GM12875 (cell line): ENCODE data around the gene BPIFB2.

Experiments used
- H3K4me3 ChIP-seq: one replicate; pipeline ENCODE4 v1.5.1; 2011; ENCODE audit warnings: low read depth, low read length, control low read depth
- TF ChIP-seq, protein P1 (sequence below): IDR thresholded peaks from 2 replicates; pipeline ENCODE4 v1.5.1; 2011; ENCODE audit warnings: low read depth, mild to moderate bottlenecking, control low read depth, inconsistent platforms, low read length, moderate library complexity, borderline replicate concordance; ENCODE audit not compliant: insufficient read depth

BPIFB2 gene

GRCh38 chr20:33054381-33054780 lies 46.9 kb downstream of the BPIFB2 start:
- TF ChIP-seq, protein P1, sequence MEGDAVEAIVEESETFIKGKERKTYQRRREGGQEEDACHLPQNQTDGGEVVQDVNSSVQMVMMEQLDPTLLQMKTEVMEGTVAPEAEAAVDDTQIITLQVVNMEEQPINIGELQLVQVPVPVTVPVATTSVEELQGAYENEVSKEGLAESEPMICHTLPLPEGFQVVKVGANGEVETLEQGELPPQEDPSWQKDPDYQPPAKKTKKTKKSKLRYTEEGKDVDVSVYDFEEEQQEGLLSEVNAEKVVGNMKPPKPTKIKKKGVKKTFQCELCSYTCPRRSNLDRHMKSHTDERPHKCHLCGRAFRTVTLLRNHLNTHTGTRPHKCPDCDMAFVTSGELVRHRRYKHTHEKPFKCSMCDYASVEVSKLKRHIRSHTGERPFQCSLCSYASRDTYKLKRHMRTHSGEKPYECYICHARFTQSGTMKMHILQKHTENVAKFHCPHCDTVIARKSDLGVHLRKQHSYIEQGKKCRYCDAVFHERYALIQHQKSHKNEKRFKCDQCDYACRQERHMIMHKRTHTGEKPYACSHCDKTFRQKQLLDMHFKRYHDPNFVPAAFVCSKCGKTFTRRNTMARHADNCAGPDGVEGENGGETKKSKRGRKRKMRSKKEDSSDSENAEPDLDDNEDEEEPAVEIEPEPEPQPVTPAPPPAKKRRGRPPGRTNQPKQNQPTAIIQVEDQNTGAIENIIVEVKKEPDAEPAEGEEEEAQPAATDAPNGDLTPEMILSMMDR, result no peak
- no peak overlapping the region for H3K4me3 ChIP-seq

- TF ChIP-seq, protein P1, result no peak
- no peak overlapping the region for H3K4me3 ChIP-seq
Observed at GRCh38 chr20:33054791-33055190, 47.3 kb downstream of the BPIFB2 start.

- no peak overlapping the region for H3K4me3 ChIP-seq
- TF ChIP-seq, protein P1, result no peak
Observed at GRCh38 chr20:33059136-33059535, 51.6 kb downstream of the BPIFB2 start.

- H3K4me3 ChIP-seq, result no peak overlapping the region
- TF ChIP-seq, protein P1, result no peak
Observed at GRCh38 chr20:33059741-33060390, 52.4 kb downstream of the BPIFB2 start.

- no peak overlapping the region for H3K4me3 ChIP-seq
- TF ChIP-seq, protein P1, result no peak
Observed at GRCh38 chr20:33061658-33062028, 54.1 kb downstream of the BPIFB2 start.

DNA sequence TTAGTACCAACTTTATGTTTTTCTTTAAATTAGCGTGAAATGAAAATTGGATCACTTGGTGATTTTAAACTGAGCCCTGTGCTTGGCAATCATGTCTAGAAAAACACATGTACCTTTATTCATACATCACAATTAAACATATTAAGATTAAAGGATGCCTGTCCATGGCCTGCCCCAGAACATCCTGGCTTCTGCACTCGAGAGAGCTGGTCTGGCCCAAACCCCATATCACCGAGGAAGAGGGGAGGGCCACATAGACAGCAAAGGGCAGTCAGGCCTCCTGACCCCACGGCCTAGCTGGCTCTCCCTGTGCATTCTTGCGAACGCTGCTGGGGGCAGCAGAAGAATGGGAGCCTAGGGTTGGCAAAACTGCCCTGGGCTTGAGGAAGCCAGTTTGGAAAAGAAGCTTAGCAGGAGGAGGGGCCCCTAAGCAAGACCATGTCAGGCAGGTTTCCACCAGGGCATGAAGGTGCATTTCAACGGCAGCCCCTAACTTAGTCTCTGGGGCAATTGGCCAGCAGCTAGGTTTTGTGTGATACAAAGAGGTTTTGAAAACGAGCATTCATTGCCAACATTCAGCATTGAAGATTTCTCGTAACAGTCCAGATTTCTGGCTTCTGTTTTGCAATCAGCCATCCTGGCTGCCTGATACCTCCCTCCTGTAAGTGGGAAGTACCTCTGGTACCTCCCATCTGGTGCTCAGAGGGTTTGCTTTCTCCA lies 54.8 kb downstream of the BPIFB2 start:
- no peak overlapping the region for H3K4me3 ChIP-seq
- TF ChIP-seq, protein P1, result no peak

GRCh38 chr20:33062825-33063149 lies 55.3 kb downstream of the BPIFB2 start:
- TF ChIP-seq, protein P1, result no peak
- H3K4me3 ChIP-seq, result no peak overlapping the region
